PFSK-1 (cell line): Measurements from ENCODE around the gene ENOX2.

Experiments used
- FOXP2 ChIP-seq: optimal IDR thresholded peaks from 2 replicates; pipeline ENCODE3; 2011; ENCODE audit warnings: borderline replicate concordance, control low read depth, inconsistent platforms; ENCODE audit not compliant: insufficient read depth; ENCODE audit errors: extremely low read length, extremely low read depth
- SIN3A ChIP-seq: IDR thresholded peaks from 2 replicates; pipeline ENCODE4 v1.6.1; 2012; ENCODE audit warnings: mild to moderate bottlenecking, low read length, moderate library complexity, borderline replicate concordance; ENCODE audit not compliant: insufficient read depth
- TF ChIP-seq, protein P1 (sequence below), 2 experiments: IDR thresholded peaks; 2 replicates each; pipeline versions ENCODE4 v1.6.1 to v1.8.0; 2011 to 2012; ENCODE audit warnings: low read depth in 2 of 2, low read length in 2 of 2, control low read depth in 1 of 2, inconsistent platforms in 1 of 2, mild to moderate bottlenecking in 1 of 2, moderate library complexity in 1 of 2; ENCODE audit not compliant: insufficient read depth in 1 of 2

GRCh38 chrX:130699618-130700017 lies 203.4 kb downstream of the ENOX2 start:
- TF ChIP-seq, protein P1, sequence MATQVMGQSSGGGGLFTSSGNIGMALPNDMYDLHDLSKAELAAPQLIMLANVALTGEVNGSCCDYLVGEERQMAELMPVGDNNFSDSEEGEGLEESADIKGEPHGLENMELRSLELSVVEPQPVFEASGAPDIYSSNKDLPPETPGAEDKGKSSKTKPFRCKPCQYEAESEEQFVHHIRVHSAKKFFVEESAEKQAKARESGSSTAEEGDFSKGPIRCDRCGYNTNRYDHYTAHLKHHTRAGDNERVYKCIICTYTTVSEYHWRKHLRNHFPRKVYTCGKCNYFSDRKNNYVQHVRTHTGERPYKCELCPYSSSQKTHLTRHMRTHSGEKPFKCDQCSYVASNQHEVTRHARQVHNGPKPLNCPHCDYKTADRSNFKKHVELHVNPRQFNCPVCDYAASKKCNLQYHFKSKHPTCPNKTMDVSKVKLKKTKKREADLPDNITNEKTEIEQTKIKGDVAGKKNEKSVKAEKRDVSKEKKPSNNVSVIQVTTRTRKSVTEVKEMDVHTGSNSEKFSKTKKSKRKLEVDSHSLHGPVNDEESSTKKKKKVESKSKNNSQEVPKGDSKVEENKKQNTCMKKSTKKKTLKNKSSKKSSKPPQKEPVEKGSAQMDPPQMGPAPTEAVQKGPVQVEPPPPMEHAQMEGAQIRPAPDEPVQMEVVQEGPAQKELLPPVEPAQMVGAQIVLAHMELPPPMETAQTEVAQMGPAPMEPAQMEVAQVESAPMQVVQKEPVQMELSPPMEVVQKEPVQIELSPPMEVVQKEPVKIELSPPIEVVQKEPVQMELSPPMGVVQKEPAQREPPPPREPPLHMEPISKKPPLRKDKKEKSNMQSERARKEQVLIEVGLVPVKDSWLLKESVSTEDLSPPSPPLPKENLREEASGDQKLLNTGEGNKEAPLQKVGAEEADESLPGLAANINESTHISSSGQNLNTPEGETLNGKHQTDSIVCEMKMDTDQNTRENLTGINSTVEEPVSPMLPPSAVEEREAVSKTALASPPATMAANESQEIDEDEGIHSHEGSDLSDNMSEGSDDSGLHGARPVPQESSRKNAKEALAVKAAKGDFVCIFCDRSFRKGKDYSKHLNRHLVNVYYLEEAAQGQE (IDR thresholded peaks at IDR 0.05; ENCODE audit: insufficient read depth in 1 of 2, low read depth in 2 of 2, low read length in 2 of 2) = no peak
- TF ChIP-seq SIN3A = no peak
- no peak for TF ChIP-seq FOXP2
